GM21723 (cell line): ENCODE results near the gene QSOX1.

Experiments
- ATAC-seq: cut with Tn5 transposase; IDR thresholded peaks from one replicate; pipeline ENCODE4 v1.9.1; 2021; ENCODE audit warnings: mild to moderate bottlenecking, moderate library complexity; ENCODE audit not compliant: unreplicated experiment

Gene QSOX1

GRCh38 chr1:180210008-180210620 is 55.4 kb downstream of the QSOX1 start:
- ATAC-seq, result no peak

DNA sequence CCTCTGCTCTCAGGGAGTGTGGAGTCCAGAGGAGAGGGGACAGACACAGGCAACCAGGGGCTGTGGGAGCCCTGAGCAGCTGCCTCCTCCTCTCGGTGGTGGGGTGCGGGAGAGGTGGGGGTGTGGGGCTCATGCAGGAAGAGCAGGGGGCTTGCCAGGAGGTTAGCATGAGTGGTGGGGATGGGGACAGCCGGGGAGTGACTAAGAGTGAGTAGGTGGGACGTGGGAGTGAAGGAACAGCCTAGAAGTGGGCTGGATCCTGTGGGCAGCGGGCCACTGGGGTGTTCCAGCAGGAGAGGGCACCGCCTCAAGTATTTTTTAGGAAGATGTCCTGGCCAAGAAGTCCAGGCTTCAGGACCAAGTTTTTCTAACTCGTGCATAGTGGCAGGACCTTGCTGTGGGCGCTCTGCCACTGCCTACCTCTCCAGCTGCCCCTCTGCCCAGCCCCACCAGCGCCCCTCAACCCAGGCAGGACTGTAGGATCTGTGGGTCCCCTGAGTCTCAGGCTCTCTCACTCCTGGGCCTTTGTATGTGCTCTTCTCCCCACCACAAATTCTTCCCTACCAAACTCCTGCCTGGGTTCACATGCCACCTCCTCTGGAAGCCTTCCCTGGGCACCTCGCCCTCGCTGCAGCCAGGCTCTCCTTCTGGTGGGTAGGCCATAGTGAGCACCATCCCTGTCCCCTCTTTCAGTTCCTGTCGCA is 56.6 kb downstream of the QSOX1 start:
- ATAC-seq, result no peak

DNA sequence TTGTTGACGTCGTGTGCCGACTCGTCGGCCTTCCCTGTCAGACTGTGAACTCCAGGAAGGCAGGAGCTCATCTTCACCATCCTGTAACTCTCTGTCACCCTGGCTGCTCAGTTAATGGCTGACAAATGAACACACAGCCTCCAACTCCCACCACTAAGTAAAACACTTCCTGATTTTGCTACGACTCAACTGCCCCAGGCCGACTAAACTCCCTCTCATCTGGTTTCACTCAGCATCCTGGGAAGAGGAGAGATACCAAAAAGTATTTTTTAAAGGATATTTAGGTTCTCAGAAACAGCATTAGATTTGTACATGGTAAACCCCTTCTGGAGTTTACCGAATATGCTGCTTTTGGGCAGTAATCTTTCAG is 57.2 kb downstream of the QSOX1 start:
- no peak for ATAC-seq

DNA sequence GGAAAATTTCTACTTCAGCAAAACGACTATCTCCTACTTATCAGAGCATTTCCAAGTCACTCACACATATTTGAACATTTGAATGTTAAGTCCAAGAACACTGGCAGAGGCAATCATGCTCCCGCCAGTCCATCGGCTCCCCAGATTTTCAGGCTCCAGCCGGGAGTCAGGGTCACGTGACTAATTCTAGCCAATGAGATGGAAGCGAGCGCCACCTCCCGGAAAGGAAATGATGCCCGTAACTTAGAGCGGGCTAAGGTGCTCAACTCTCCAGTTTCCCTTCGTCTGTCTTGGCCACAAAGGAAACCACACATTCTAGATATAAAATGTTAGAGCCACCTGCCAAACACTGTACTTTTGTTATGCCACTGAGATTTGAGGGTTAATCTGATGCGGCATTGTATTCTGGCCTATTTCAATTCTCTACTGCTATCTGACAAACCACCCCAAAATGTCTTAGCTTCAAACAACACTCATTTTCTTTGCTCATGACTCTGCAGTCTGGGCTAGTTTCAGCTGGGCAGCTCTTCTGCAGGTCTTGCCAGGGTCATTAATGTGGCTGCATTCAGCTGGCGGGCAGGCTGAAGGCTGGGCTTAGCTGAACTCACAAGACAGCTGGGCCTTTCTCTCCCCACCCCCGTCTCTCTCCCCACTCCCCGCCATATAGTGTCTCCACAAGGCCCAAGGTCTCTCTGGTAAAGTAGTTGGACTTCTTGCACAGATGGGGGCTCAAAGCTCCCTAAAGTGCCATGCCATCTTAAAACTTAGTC is 58.9 kb downstream of the QSOX1 start:
- no peak for ATAC-seq

DNA sequence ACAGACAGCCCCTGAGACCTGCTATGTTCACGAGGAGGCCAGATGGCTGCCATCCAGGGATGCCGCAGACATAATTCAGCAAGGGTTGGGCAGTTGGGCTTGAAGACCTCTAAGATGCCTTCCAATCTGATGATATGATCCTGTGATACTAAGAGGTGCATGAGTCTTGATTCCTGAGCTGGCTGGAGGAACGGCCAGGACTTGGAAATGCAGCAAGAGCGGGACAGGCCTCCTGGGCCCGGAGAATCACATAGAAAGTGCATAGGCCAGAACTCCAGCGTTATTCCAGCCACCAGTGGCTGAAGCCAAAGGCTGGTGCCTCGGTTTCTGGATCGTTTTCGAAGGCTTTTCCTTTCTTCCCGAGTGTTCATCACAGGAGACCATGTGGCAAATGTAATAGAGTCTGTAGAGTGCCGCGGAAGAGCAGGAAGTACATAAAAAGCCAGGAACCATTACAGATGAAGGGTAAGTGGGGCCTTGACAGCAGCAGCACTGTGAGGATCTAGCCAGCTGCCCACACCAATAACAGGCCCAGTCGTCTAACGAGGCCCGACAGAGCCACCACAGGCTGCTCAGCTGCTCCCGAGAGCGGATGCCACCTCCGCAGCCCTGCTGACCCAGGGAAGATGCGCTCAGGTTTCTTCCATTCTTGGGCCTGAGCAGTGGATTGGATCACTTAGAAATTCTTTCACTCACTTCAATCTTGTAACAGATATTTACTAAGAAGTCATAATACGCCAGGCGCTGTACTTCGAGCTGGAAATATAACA is 61.4 kb downstream of the QSOX1 start:
- no peak for ATAC-seq

GRCh38 chr1:180217006-180217405 is 62.3 kb downstream of the QSOX1 start:
- no peak for ATAC-seq

GRCh38 chr1:180218806-180219765 is 64.4 kb downstream of the QSOX1 start:
- no peak for ATAC-seq

- no peak for ATAC-seq
These were observed 65.1 kb downstream of the QSOX1 start for GRCh38 chr1:180219776-180220175.

DNA sequence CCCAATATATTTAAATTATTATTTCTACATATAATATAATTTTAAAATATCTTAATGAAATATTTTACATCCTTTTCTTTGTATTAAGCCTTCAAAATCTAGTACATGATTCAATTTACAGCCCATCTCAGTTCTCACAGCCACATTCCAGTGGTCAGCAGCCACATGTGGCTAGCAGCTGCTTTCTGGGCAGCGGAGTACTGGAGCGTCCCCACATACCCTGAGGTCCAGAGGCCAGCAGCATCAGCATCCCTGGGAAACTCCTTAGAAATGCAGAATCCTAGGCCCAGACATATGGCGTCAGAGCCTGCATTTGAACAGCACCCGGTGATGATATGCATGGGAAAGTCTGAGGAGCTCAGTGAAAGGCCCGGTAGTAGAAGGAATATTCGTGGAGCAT is 66.8 kb downstream of the QSOX1 start:
- no peak for ATAC-seq

DNA sequence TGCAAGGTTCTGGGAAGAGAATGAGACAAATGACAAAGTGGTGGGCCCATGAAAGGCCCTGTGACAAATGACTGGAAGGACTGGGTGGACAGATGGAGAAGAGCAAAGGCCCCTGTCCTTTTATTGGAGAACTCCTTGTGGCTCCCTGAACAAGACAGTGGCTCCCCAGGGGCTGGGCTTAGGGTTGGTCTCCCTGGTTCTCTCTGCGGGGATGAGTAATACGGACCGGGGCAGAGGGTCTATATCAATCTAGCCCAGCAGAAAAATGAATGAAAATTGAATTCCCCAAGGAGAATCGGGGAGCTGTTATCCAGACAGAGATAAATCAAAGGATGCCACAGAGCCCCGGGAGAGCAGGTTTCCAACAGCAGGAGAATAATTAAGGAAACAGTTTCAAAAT is 70.2 kb downstream of the QSOX1 start:
- ATAC-seq, result no peak

DNA sequence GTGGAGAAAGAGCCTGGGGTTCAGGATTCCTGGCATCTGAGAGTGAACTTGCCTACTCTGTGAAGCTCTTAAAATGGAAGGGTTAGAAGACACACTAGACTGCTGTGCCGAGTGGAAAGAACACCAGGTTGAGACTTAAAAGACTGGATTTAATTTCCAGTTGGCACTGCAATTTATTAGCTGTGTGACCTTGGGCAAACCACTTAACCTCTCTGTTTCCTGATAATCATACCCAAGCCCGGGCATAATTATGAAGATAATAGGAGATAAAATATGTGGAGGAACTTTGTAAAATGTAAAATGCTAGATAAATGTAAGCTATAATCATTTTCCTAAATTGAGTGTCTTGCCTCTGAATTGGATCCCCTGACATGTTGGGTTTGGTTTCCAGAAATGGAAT is 70.7 kb downstream of the QSOX1 start:
- no peak for ATAC-seq

GRCh38 chr1:180227861-180228647 is 73.4 kb downstream of the QSOX1 start:
- ATAC-seq, result no peak

- no peak for ATAC-seq
These were observed 74.2 kb downstream of the QSOX1 start for GRCh38 chr1:180228648-180229482.

- ATAC-seq, result peak; percentile 40
These were observed 75.1 kb downstream of the QSOX1 start, which contains the start of gene LHX4 for GRCh38 chr1:180229483-180230415. TSS of gene LHX4 (plus strand) at chr1:180230264. CDS start at chr1:180230530, 266 bp downstream.

DNA sequence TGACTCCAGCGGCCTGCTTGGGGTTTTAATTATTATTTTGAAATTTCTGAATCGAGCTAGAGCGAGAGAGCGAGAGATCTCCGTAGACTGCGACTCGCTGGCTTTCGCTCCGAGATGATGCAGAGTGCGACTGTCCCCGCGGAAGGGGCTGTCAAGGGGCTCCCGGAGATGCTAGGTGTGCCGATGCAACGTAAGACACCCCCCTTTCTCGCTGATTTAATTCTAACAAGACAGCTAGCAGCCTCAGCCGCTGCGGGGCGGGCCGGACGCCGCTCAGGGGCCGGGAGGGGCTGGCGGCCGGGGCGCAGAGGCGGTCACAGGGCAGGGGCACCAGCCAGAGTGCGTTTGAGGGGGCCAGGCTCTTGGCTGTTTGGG is 75.7 kb downstream of the QSOX1 start:
- peak; percentile 18 for ATAC-seq

DNA sequence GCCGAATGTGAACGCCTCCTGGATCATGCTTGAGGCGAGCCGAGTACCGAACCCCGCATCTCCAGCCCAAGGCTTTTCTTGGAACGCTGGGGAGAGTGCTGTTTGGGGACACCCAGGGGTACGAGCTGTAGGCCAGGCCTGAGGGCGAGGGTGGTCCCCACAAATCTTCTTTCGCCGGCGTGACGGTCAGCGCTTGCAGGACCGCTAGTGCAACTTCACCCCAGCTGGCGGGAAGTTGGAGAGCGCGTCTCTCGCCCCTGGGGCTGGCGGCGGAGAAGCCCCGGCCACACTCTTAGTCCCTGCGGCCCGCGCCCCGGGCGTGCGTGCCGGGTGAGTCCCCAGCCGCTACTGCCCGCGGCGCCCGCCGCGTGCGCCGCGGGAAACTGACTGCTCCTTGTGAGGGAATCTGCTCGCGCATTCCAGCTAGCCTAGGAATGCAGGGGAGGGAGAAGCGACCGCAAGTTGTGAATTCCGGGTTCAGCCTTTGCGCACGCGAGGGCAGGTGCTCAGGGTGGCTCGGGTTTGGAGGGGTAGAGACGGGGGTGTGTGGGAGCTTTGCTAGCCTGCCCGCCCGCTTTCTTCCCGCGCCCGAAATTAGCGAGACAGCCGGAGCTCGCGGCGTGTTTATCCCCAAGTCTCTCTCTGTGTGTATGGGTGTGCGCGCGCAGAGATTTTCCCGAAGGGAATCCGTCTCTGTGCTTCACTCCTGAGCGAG is 76.3 kb downstream of the QSOX1 start:
- peak; percentile 17 for ATAC-seq

- ATAC-seq, result no peak
These were observed 76.8 kb downstream of the QSOX1 start for GRCh38 chr1:180231506-180231921.
